Renal pelvis (tissue), 12 donors: ENCODE data around the gene TBC1D3H. TPM values are rescaled to one million over a fixed set of nuclear protein-coding genes. Genes with fewer than 3 reads are reported as not detected.
"Not testable (repeated sequence)": the region's sequence is repeated elsewhere in the genome, so short reads cannot be mapped to it uniquely, and the experiment has no call there.

Experiments used
- DNase-seq: peaks from one replicate; pipeline ENCODE4 v3.0.0-alpha.2; 2013
- long read RNA-seq, 16 experiments: transcript quantifications; one replicate each; lab custom pipeline, GENCODE V29; 2026
- polyA plus RNA-seq, 3 donors: library from polyadenylated mRNA; unstranded; fragments of 120-200 nt; gene quantifications; one replicate each; pipeline ENCODE4 v1.2.1, GENCODE V29; 2013; ENCODE audit not compliant: insufficient read length in 3 of 3

Gene TBC1D3H
- 1 to 10 TPM in 1 of 3 donors, not detected in 2; 9.8 TPM for polyA plus RNA-seq
- long read RNA-seq, donor 1 = 0 reads
- long read RNA-seq, donor 2 = 0 reads
- long read RNA-seq, donor 3 = 0 reads
- long read RNA-seq, donor 4 = 0 reads
- long read RNA-seq, donor 5 = 0 reads
- long read RNA-seq, donor 6 = 0 reads
- long read RNA-seq, donor 7 = 0 reads
- long read RNA-seq, donor 8 = 0 reads
- long read RNA-seq, donor 9 = 0 reads
- long read RNA-seq, donor 10 = 0 reads
- long read RNA-seq, donor 11 = 0 reads
- long read RNA-seq, donor 12 = 0 reads
- long read RNA-seq, donor 13 = 0 reads
- long read RNA-seq, donor 14 = 0 reads
- long read RNA-seq, donor 15 = 0 reads
- long read RNA-seq, donor 16 = 0 reads

GRCh38 chr17:36388385-36389245 lies at the start of gene TBC1D3H:
TSS of gene TBC1D3H (minus strand) at chr17:36388435. CDS start at chr17:36386895, 1,540 bp downstream.
- not testable (repeated sequence) for DNase-seq

GRCh38 chr17:36428891-36429290 lies 40.7 kb upstream of the TBC1D3H start:
- DNase-seq = not testable (repeated sequence)

GRCh38 chr17:36415180-36415941 lies 27.1 kb upstream of the TBC1D3H start:
- not testable (repeated sequence) for DNase-seq

- DNase-seq = not testable (repeated sequence)
These were observed 2.9 kb upstream of the TBC1D3H start for GRCh38 chr17:36390943-36391645.

- DNase-seq = not testable (repeated sequence)
These were observed 12.3 kb downstream of the TBC1D3H start for GRCh38 chr17:36375938-36376337.

GRCh38 chr17:36362496-36362895 lies 25.7 kb downstream of the TBC1D3H start:
- DNase-seq = not testable (repeated sequence)

Other genes starting within 250 kb of the TBC1D3H start
- 10 to 100 TPM in 2 of 3 donors, 1 to 10 TPM in 1; 8.0 to 22.9 (median 13.6) TPM for gene TBC1D3B, start 211.8 kb downstream of the TBC1D3H start, polyA plus RNA-seq
- under 1 TPM; 0.65 to 0.73 (median 0.69) TPM for gene CCL3L1, start 191.7 kb downstream of the TBC1D3H start, polyA plus RNA-seq
- under 1 TPM; 0.53 to 0.84 (median 0.83) TPM for gene CCL4L2, start 177.4 kb downstream of the TBC1D3H start, polyA plus RNA-seq
- gene TBC1D3I, start 123.9 kb downstream of the TBC1D3H start, polyA plus RNA-seq = 1 to 10 TPM in 1 of 3 donors, under 1 TPM in 1, not detected in 1; 0.33 to 1.7 TPM
- not detected for gene TBC1D3G, start 64.6 kb downstream of the TBC1D3H start, polyA plus RNA-seq
- 10 to 100 TPM; 62.3 to 66.5 (median 64.3) TPM for gene ZNHIT3, start 98.2 kb upstream of the TBC1D3H start, polyA plus RNA-seq
- gene MYO19, start 146.4 kb upstream of the TBC1D3H start, polyA plus RNA-seq = 10 to 100 TPM; 37.0 to 67.6 (median 67.1) TPM
- gene PIGW, start 146.6 kb upstream of the TBC1D3H start, polyA plus RNA-seq = 10 to 100 TPM in 2 of 3 donors, 1 to 10 TPM in 1; 9.1 to 13.7 (median 12.2) TPM
- 100 to 1,000 TPM in 1 of 3 donors, 10 to 100 TPM in 2; 75.5 to 101 (median 85.5) TPM for gene GGNBP2, start 156.5 kb upstream of the TBC1D3H start, polyA plus RNA-seq
- 10 to 100 TPM; 23.3 to 32.3 (median 26.8) TPM for gene DHRS11, start 203.4 kb upstream of the TBC1D3H start, polyA plus RNA-seq
- 1 to 10 TPM; 5.0 to 5.9 (median 5.8) TPM for gene MRM1, start 213.1 kb upstream of the TBC1D3H start, polyA plus RNA-seq